ENCODE data around the gene DGCR2.
"Not testable (repeated sequence)": the region's sequence is repeated elsewhere in the genome, so short reads cannot be mapped to it uniquely, and the experiment has no call there.

The DGCR2 gene

DNA sequence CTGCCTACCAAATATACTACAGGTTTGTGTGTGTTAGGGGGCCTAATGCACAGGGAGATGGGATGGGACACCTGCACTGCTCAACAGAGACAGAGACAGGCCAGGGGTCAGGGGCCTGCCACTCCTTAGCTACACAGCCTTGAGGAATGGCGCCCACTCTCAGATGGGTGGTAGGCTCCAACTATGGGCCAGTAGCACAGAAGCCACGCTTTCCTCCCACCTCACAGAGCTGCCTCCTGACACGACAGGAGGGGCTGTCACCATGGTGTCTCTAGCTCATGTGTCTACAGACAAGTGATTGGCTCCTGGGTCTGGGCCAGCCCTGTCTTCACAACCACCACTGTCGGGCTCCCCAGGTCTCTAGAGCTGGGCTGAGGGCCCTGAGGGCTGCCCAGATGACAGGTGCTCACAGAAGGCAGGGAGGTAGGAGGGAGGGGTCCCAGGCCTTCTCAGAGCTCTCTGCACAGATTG, 81.8 kb downstream of the DGCR2 start:
- DNase-seq (ENCODE audit: low spot score), result no peak

DNA sequence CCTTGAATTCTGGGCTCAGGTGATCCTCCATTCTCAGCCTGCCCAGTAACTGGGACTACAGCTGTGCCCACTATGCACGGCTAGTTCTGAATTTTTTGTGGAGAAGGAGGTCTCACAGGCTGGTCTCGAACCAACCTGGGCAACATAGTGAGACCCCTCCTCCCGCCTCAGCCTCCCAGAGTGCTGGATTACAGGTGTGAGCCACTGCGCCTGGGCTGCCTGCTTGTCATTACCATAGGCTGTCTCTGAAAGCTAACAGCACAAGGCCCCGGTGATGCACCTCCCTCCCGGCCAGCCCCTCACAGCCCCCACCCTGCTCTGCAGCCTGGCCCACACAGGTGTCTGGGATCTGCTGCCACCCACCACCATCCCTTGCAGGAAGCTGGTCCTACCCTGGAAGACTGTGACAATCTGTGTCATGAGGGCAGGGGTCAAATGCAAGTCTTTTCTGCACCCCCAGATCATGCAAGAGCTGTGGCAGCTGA, 82.4 kb downstream of the DGCR2 start:
- DNase-seq (ENCODE audit: low spot score), result no peak

DNA sequence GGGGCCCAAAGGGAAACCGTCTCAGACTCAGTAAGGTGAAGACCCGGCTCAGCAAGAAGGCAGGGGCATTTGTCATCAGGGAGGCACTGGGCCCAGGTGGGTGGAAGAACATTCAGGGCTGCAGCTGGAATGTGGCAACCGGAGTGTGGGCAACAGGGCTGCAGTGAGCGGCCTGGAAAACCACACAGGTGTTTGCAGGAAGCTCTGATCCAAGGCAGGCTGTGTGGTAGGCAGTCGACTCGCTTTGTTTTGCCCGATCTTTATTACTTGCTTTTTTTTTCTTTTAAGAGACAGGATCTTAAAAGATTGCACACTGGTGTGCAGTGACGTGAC, 82.8 kb downstream of the DGCR2 start:
- DNase-seq (ENCODE audit: low spot score), result no peak

DNA sequence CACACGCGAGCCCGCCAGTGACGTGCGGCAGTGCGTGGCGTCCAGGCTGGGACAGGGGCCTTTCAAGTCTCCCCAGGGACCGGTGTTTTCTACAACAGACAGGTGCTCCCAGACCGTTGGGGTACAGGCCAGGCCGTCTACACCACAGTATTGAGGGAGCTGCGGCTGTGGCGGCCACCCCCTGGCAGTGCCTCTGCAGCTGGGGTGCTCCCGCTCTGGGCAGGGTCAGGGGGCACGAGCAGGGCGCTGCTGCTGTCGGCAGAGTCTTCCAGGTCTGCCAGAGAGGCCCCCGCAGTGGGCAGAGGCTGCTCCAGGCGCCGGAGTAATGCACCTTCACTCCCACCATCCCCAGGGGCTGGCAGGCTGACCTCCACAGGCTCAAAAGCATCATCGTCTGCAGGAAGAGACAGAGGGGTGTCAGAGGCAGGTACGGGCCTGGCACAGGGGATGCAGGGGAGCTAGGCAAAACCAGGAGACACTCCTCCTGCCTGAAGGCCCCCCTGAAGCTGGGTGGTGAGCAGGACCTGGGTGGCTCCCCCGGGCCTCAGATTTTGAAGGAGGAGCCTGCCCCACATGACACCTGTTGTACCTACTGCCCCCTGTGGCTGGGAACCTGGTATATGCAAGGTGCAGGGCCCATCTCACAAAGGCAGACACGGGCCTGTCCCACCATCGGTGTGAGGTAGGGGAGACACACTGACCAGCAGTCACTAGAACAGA, 83.3 kb downstream of the DGCR2 start:
- no peak for DNase-seq (ENCODE audit: low spot score)

DNA sequence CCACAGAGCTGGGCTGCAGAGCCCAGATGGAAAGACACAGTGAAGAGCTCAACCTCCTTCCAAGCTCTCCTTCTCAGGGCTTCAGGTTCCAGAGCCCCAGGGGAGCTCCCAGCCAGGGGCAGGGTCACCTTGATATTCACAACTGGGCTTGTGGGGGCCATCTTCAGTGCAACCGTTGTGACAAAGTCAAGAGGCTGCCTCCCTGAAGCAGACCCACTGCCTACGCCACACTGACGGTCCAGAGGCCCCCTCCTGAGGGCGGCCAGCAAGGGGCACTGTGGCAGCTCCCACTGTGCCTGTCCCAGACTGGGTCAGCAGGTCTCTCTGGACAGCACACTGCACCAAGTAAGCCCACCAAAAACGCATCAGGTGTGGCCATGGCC, 84.1 kb downstream of the DGCR2 start:
- DNase-seq (ENCODE audit: low spot score), result no peak

DNA sequence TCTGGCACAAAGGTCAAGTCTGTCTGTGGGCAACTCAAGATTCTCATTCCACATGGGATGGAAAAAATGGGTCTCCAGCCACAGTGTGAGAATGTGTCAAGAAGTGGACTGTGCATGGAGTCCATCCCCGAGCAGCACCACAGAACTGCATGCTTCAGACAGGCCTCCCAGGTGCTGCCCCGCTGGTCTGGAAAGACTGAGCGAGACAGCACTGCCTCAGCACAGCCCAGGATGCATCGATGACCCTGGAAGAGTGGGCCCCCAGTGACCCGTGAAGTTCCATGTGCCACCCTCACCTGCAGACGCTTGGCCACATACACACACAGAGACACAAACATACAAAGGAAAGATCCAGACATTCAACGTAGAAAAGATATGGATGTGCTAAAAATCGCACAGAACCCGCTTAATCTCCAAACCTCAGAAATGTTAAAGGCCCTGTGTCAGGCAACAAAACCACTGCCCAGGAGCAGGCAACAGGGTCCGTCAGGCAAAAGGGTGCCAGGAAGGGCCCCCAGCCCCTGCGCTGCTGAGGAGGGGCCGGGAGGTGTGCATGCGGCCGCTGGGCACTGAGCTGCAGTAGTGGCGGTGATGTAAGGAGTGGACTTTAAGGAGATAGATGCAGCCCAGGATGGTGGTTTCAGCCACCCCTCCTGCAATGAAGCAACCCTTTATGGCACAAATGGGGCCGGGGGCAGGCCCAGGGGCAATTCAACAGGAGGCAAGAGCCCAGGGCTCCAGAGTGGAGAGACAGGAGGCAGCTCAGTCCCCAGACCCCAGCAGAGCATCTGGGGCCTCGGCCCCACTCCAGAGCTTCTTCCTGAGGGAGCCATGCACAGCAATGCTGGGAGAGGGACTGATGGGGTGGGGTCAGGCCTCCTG, 84.7 kb downstream of the DGCR2 start:
- DNase-seq (ENCODE audit: low spot score), result no peak

DNA sequence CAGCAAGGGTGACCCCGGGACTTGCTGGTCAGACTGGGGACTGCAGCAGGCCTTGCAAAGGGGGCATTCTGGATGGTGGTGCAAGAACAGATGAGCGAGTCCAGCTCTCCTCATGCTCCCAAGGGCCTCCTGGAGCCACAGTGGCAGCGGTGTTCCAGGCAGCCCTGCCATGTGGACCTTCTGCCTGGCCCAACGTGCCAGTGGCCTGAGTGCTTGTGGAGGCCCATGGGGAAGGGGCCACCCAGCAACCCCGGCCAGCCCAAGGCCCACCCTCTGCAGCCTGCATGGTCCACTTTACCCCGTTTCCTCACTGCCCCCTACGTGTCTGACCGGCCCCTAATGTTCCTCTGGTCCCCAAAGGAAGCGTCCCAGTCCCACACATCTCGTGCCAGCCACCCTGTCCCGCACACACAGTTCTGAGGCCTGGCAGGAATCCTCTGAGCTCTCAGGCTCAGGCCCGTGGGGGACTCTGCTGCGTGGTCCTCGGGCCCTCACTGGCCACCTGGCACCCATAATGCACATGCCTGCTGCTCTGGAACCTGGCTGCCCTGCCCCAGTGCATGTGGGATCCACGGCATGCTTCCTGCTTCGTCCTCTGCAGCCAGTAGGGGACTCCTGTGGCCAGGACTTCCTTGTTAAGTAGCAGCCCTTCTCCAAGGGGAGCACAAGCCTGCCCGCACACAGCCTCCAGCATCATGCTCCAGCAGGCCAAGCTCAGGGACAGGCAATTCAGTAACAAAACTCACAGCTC, 85.5 kb downstream of the DGCR2 start:
- no peak for DNase-seq (ENCODE audit: low spot score)

DNA sequence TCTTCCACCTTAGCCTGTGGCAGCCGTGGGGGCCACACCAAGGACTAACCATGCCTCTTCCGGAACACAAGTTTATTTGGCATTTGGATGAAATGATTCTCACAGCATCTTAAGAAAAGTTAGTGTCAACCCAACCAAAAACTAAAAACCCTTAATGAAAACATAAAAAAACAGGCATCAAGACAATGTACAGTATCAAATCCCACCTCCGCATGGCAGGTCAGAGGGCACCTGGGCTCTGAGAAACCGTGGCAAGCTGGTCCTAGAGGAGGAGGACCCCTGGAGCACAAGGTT, 86.0 kb downstream of the DGCR2 start:
- no peak for DNase-seq (ENCODE audit: low spot score)

DNA sequence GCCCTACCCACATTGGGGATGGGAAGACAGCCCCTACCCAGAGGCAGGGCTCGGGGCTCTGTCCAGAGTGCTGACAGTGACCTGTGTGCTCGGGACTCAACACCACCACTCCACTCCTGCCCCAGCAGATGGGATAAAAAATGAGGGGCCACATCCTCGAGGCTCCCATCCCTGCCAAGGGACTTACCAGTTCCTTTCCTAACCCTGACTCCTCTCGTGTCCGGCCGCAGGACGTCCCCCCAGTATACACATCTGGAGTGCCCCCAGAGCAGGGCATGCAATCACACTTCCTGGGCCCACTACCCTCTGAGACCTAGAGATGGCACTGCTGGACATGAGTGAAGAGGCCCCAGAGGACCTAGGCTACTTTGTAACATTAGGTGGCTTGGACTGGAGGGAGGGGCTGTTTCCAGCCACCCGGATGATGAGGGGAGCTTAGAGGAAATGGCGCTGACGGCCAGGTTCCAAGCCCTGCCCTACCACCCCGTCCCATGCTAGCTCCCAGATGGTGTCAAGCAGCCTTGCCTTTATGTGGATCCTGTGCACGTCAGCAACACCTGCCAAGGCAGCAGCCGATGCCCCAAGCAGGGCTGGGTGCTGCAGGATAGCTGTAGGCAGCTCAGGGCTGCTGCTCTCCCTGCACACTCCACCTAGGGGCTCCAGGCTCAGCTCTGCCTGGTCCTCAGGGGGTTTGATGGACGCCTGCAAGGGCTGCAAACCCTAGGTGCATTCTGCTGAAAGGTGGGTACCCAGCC, 86.6 kb downstream of the DGCR2 start:
- no peak for DNase-seq (ENCODE audit: low spot score)

DNA sequence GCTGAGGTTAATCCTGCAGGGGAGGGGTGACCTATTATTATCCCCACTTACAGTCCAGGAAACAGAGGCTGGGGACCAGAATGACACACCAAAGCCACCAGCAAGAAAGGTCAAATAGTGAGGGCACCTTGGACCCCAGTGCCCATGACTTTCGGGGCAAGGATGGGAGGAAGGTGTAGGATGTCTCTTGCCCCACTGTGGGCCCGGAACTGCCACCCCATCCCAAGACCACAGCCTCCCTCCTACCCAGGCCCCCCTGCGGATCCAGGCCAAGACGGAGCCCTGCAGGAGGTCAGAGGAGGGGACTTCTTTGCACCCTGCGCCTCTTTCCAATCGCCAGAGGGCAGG, 87.1 kb downstream of the DGCR2 start:
- not testable (repeated sequence) for DNase-seq (ENCODE audit: low spot score)

DNA sequence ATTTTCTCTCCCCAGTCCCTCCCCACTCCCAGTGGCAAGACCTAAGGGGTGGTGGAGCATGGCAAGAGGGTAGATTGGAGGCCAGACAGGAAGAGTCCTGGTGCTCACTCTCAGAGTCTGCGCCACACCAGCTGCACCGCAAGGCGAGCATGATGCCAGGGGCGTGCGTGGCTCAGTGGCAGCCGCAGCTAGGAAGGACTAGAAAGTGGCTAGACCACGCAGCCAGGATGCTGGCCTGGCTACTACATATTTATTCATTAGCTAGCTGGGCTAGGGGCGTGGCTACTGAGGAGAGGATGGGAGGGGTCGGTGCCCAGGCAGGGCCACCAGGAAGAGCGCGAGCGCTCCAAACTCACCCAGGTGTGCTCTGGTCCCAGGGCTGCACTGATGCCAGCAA, 87.5 kb downstream of the DGCR2 start:
- not testable (repeated sequence) for DNase-seq (ENCODE audit: low spot score)

DNA sequence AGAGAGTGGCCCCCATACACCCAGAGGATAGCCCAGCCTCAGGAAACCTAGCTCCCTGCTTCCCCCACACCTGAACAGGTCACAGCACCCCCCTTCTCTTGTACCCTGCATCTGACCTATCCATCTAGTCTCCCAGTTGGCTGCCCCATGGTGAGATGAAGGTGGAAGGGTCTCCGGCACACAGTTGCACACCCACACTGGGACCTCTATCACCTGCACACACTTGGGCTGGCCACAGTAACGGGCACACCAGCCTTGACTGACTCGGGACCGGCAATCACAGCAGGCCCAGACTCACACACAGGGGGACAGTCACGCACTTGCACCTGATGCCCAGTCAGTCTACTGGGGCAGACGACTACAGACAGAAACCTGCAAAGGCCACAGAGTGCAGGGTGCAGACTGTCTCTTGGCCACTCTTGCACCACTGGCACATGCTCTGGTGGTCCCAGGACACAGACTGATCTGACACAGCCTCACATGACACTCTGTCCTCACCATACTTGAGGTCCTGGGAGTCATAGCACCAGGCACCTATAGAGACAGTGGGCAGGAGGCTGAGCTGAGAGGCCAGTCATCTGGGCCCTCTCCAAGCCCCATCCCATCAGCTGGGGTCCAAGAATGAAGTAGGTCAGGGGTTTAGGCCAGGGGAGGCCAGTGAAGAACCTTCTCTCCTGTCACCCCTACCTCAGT, 88.0 kb downstream of the DGCR2 start:
- not testable (repeated sequence) for DNase-seq (ENCODE audit: low spot score)

DNA sequence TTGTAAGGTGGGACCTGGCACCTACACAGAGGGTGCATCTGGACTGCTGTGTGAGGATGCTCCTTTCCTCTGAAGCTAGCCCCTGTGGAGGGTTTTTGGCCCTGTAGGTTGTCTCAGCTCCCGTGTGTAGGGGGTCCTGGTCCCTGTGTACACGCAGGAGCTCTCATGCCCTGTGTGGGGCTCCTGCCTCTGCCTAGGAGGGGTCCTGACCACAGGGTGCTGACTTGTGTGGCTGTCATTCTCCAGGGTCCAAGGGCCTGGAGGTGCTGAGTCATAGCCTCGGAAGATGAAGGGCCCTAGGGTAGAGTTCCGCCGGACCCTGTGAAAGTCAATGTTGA, 88.7 kb downstream of the DGCR2 start:
- DNase-seq (ENCODE audit: low spot score), result not testable (repeated sequence)

DNA sequence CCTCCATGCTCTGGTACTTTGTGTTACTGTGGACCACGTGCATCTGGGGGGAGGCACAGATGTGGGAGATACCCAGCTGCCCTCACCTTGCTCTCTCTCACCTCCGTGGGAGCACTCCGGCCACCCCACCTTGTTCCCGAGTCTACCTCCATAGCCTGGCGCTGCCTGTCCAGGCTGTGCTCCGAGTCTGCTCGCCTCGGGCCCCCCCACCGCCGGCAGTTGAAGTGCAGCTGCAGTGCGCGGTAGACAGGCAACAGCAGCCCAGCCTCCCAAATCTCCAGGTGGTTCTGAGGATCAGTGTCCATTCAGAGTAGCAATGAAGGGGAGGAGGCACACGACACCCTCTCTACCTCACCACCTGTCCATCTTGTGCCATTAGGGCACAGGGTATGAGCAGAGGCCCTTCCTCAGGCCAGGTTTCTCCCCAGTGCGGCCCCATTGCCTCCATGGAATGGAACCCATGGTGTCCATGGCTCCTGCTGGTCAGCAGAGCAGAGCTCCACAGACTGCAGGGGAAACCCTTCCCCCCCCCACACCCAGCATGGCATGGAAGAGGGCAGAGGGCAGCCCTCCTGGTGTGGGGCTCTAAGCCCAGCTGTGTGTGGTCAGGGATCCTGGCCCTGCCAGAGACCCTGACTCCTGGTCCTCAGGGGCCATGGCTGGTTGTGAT, 89.2 kb downstream of the DGCR2 start:
- DNase-seq (ENCODE audit: low spot score), result not testable (repeated sequence)

DNA sequence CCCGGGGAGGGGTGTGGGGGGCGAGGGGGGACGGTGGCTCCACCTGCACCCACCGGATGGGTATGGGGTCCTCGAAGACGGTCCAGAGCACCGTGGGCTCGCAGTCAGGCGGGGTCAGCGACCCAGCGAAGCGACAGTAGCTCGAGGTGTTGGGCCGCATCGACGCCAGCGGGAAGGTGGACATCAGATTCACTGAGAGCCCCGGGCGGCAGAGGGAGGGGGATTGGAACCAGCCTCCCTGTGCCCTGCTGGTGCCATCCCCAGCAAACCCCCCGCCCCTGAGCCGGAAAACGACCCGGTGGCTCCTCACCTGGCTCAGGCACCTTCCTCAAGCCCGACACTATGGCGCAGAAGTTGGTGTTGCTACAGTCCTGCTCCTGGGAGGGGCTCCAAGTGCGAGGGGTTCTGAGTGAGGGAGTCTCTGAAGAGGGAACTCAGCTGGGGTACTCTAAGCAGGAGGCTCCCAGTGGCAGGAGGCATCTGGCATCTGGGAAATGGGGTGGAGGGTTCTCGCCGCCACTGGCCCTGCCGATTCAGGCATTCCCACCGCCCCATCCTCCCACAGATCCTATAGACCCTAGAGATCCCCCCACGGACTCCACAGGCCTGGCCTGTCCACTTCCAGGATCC, 89.9 kb downstream of the DGCR2 start:
- DNase-seq (ENCODE audit: low spot score), result not testable (repeated sequence)

DNA sequence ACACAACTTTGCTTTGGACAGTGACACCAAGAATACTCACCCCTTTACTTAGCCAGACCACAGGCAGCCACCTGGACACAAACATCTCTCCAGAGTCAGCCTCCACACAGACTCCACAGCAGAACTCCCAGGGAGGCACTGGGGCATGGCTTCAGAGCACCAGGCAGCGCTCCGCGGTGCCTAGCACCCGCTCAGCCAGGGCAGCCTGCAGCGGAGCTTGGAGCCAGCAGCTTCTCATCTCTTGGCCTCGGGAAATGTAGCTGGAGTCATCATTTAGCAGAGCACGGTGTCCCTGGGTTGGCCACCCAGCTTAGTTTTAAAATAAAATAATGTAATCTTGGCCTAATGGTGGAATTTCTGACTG, 91.3 kb downstream of the DGCR2 start:
- DNase-seq (ENCODE audit: low spot score), result not testable (repeated sequence)

DNA sequence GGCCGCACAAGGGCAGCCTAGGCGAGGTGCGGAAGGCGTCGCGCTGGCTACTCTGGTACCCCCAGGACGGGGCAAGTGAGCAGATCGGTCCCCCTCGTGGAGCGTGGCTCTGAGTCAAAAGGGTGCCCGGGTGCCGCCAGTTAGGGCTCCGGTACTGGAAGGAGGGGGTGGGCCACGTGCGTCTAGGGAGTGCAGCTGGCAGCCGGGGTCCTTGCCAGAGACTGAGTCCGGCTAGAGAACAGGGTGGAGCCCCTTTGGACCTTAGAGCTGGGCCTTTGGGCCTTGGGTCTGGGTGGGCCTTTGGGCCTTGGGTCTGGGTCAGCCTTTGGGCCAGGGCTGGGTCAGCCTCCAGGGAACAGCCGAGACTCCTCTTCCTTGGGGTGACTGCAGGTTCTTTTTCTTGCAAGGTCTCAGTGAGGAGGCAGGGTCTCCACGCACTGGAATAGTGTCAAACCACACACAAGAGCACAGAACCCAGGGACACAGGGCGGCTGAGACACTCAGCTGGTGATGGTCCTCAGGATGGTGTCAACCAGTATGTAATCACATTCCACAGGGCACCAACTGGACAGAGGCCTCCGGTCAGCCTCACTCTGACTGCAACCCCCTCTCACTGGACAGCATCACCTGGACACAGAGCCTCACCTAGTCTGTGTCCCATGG, 91.9 kb downstream of the DGCR2 start:
- not testable (repeated sequence) for DNase-seq (ENCODE audit: low spot score)

DNA sequence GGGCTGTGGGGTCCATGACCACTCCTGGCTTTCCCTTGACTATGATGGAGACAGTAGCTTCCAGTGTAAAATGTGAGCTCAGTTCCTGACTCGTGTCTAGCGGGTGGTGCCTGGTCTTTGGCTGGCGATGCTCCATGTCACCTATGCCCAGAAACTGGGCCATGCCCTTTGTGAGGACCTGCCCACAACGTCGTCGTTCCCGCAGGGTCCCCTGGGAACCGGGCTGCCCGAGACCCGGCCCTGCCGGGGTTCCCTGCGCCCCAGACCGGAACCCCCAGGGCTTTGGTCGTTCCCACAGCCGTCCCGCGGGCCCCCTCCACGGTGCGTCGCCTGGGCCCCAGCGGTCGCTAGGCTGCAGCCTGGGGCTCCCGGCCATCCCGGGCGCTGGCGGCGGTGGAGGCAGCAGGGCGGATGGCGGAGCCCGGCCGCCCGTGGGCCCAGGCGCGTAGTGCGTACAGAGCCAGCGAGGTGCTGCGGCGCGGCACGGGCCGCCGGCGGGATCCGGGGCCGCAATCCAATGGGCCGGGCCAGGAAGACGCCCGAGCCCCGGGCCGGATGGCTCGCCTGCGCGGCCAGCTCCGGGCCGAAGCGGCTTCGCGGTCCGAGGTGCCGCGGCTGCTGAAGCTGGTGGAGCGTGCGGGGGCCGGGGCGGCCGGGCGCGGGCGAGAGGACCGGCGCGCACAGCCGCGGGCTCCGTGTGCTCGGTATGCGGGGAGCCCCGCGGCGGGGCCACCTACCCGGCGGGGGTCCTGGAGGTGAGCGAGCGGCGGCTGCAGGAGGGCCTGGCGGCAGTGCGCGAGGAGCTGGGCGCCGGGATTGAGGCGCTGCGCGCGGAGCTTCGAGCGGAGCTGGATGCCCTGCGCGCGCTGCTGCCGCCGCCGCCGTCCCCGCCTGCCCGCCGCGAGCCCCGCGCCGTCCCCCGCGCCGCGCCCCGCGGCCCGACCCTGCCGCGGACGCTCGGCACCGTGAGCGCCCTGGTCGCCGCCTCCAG, 92.8 kb downstream of the DGCR2 start:
- DNase-seq (ENCODE audit: low spot score), result not testable (repeated sequence)

DNA sequence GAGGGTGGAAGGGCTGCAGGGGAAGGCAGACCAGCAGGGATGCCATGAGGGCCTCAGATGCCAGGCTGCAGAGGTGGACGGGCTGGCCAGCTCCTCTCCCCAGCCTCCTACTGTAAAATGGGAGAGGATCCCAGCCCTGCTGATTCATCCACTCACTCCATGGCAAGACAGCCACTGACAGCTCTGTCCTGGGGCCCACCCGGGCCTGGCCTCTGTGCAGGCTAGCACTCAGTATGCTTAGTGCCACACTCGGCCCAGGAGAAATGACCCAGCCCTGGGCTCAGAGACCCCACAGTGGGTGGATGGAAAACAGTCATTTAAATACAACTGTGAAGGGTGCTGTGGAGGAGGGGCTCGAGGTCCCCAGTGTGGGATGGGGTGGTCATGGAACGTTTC, 94.2 kb downstream of the DGCR2 start:
- not testable (repeated sequence) for DNase-seq (ENCODE audit: low spot score)

All from putamen (tissue), 1 donor.